Measurements from ENCODE around the gene PPP1R2. TPM values are rescaled to one million over a fixed set of nuclear protein-coding genes. Genes with fewer than 3 reads are reported as not detected.

Gene PPP1R2
- total and polyA plus RNA-seq, 2 donors (not counting 3 experiments of a cell fraction or from before 2014, with no cell fraction given): 19.9 to 37.3 TPM

GRCh38 chr3:195537995-195538394 lies 5.1 kb downstream of the PPP1R2 start:
- BruUV-seq (replicated peaks): no TSS peak
- H3K4me2 ChIP-seq (ENCODE audit: insufficient read depth, low read length): no peak overlapping the region
- H3K9me1 ChIP-seq (replicated peaks; ENCODE audit: control insufficient read depth, extremely low read depth, insufficient read depth, low read length): no peaks in the 10 kb centered on the region
- no peak overlapping the region for H3K9ac ChIP-seq (replicated peaks; ENCODE audit: extremely low read depth, insufficient read depth, low read length)
- no peaks in the 10 kb centered on the region for H3K9me3 ChIP-seq (replicated peaks; ENCODE audit: control insufficient read depth, insufficient read depth, low read length)
- FAIRE-seq (no peak), DNase-seq (ENCODE audit: low read depth, low spot score) (no peak)
- ChIA-PET CTCF (interaction anchor here (1.1 to 1.2 kb wide), 2 partner anchors 22 to 267 kb away, joined by 3 to 4 read pairs; partner anchors contain the start of gene XXYLT1), POLR2A (no interaction called here)
- H3K27me3 ChIP-seq (ENCODE audit: control insufficient read depth in 2 of 2, insufficient read depth in 2 of 2, low read length in 2 of 2): no peaks in the 10 kb centered on the region
- no peaks in the 10 kb centered on the region for H3K36me3 ChIP-seq (ENCODE audit: control insufficient read depth in 2 of 2, extremely low read depth in 1 of 2, insufficient read depth in 2 of 2, low read length in 2 of 2)
- TF ChIP-seq CTCF (IDR thresholded peaks at IDR 0.05; ENCODE audit: extremely low read depth in 1 of 2, insufficient read depth in 1 of 2, low read depth in 1 of 2, low read length in 2 of 2): no peak
- TF ChIP-seq, protein P1, sequence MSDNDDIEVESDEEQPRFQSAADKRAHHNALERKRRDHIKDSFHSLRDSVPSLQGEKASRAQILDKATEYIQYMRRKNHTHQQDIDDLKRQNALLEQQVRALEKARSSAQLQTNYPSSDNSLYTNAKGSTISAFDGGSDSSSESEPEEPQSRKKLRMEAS (IDR thresholded peaks at IDR 0.05; ENCODE audit: insufficient read depth, insufficient read length): no peak
- TF ChIP-seq POLR2A (IDR thresholded peaks at IDR 0.05; ENCODE audit: low read depth, low read length): no peak
- no peak for TF ChIP-seq EZH2 (IDR thresholded peaks at IDR 0.05; ENCODE audit: borderline replicate concordance, low read depth, low read length, severe bottlenecking)
- no peak for TF ChIP-seq POLR2AphosphoS5 (IDR thresholded peaks at IDR 0.05; ENCODE audit: insufficient read depth, low read depth, low read length)
- no peak for TF ChIP-seq FOS (IDR thresholded peaks at IDR 0.05; ENCODE audit: borderline replicate concordance, insufficient read depth, low read length)
- TF ChIP-seq JUN (IDR thresholded peaks at IDR 0.05; ENCODE audit: borderline replicate concordance, insufficient read depth, insufficient read length, low read depth): no peak
- TF ChIP-seq GATA2 (IDR thresholded peaks at IDR 0.05; ENCODE audit: insufficient read depth, insufficient read length, low read depth, low read length): no peak
- TF ChIP-seq MYC (IDR thresholded peaks at IDR 0.05; ENCODE audit: low read depth, low read length): no peak
- H3K79me2 ChIP-seq (ENCODE audit: control insufficient read depth, insufficient read depth, low read length): peaks cover 43% of the 10 kb centered on the region
- H3K27ac ChIP-seq (ENCODE audit: insufficient read depth, low read depth, low read length): no peak overlapping the region
- peaks cover 7% of the 10 kb centered on the region for H3K4me1 ChIP-seq (ENCODE audit: control insufficient read depth, extremely low read depth, insufficient read depth, low read length)
- intact Hi-C loops (cut with micrococcal nuclease): no loop called here
- peaks cover 2% of the 10 kb centered on the region for H4K20me1 ChIP-seq (replicated peaks; ENCODE audit: control insufficient read depth, extremely low read depth, insufficient read depth, low read length)
- H3K4me3 ChIP-seq (replicated peaks in 1 of 3; ENCODE audit: insufficient read depth in 1 of 3, low read depth in 1 of 3, low read length in 3 of 3): no peak overlapping the region
- H2AFZ ChIP-seq (ENCODE audit: low read depth, low read length): no peak overlapping the region
- dilution Hi-C loops (cut with MboI; ENCODE audit: extremely low pct_ligation_motif_present, low sequenced_read_pairs): no loop called here
